Activated naive CD4-positive, alpha-beta T cell treated with anti-CD3 and anti-CD28 coated beads, Interleukin-2, amount 50 U/mL, for 24 hours (primary cell): ENCODE results near the gene MAN1C1.

Experiments used
- H3K27ac Mint-ChIP-seq: one replicate; pipeline ENCODE4 v1.8.0; 2021; ENCODE audit warnings: mild to moderate bottlenecking, mixed read lengths
- H3K27me3 Mint-ChIP-seq: one replicate; pipeline ENCODE4 v1.8.0; 2021; ENCODE audit warnings: mixed read lengths
- H3K36me3 Mint-ChIP-seq: one replicate; pipeline ENCODE4 v1.8.0; 2021; ENCODE audit warnings: mixed read lengths
- H3K4me1 Mint-ChIP-seq: one replicate; pipeline ENCODE4 v1.8.0; 2021; ENCODE audit warnings: mixed read lengths
- H3K4me3 Mint-ChIP-seq: one replicate; pipeline ENCODE4 v1.8.0; 2021; ENCODE audit warnings: mild to moderate bottlenecking, mixed read lengths
- H3K9me3 Mint-ChIP-seq: one replicate; pipeline ENCODE4 v1.8.0; 2021; ENCODE audit warnings: mixed read lengths

Gene MAN1C1

DNA sequence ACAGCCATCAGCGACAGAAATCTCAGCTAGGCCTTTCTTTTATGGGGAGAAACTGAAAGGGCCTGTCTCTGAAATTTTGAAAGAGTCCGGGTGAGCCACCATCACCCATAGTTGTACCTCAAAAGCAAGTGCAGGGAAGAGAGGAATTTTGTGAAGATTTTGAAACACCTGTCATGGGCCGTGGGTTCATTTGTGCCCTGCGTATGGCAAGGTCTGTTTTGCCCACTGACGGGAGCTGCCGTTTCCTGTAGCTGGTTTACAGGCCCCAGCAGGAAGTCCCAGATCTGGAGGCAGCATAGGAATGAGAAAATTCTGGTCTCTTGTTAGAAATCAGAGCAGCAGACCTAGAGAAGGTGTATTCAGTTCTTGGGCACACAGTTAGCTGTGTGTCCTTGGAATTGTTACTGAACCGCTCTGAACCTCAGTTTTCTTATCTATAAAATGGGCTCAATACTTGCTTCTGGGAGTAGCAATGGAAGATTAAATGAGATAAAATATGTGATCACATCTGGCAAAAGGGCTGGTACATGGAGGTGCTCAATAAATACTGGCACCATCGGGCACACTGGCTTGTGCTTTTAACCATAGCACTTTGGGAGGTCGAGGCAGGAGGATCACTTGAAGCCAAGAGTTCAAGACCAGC is 52.5 kb downstream of the MAN1C1 start:
- peaks cover 94% of the 10 kb centered on the region for H3K4me1 Mint-ChIP-seq
- H3K36me3 Mint-ChIP-seq: peaks cover 10% of the 10 kb centered on the region
- peak overlapping the region; percentile 43 for H3K27ac Mint-ChIP-seq
- H3K9me3 Mint-ChIP-seq: no peaks in the 10 kb centered on the region
- H3K4me3 Mint-ChIP-seq: peak overlapping the region; percentile 65
- H3K27me3 Mint-ChIP-seq: no peaks in the 10 kb centered on the region

DNA sequence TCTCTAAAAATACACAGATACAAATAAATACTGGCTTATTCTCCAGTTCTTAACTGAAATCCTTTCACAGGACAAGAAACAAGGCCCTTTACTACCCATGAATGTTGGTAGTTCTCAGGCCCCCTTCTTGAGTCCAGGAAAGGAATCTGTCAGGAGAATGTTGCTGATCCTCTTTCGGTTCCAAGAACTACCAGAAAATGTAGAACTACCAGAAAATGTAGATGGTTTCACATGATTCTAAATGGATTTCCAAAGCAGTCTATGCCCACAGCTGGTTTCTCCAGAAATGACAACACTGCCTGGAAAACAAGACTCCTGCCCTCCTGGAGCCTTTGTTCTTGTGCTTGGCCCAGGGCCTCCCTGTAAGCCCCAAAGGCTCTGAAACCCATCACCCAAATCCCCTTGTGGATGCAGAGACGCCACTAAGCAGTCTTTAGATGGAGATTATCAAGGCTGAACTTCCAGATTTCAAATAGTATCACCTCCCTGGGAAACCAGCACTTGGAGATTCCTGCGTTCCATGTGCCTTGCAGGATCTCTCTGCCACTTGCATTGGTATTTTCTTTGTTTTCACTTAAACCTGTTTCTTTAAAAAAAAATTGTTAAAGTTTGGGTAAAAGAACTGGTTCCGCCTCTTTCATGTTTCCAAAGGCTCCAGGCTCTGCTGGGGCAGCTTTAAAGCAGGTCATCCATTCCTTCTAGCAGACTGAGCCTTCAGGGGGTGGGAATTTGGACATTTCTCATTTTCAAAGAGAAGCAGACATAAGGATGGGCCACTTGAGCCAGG is 53.4 kb downstream of the MAN1C1 start:
- H3K27me3 Mint-ChIP-seq: no peaks in the 10 kb centered on the region
- peaks cover 15% of the 10 kb centered on the region for H3K36me3 Mint-ChIP-seq
- peak overlapping the region; percentile 36 for H3K27ac Mint-ChIP-seq
- no peak overlapping the region for H3K4me3 Mint-ChIP-seq
- no peaks in the 10 kb centered on the region for H3K9me3 Mint-ChIP-seq
- H3K4me1 Mint-ChIP-seq: peaks cover 95% of the 10 kb centered on the region

DNA sequence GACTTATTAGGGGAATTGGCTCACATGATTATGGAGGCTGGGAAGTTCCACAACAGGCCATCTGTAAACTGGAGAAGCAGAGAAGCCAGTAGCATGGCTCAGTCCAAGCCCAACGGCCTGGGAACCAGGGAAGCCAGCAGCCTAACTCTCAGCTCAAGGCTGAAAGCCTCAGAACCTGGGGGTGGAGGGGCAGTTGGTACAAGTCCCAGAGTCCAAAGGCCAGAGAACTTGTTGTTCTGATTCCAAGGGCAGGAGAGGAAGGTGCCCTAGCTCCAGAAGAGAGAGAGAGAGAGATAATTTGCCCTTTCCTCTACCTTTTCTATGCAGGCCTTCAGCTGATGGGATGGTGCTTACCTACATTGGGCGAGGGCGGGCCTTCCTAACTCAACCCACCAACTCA is 55.3 kb downstream of the MAN1C1 start:
- peaks cover 95% of the 10 kb centered on the region for H3K4me1 Mint-ChIP-seq
- no peaks in the 10 kb centered on the region for H3K27me3 Mint-ChIP-seq
- H3K4me3 Mint-ChIP-seq: no peak overlapping the region
- H3K27ac Mint-ChIP-seq: peak overlapping the region; percentile 13
- no peaks in the 10 kb centered on the region for H3K9me3 Mint-ChIP-seq
- H3K36me3 Mint-ChIP-seq: peaks cover 15% of the 10 kb centered on the region

DNA sequence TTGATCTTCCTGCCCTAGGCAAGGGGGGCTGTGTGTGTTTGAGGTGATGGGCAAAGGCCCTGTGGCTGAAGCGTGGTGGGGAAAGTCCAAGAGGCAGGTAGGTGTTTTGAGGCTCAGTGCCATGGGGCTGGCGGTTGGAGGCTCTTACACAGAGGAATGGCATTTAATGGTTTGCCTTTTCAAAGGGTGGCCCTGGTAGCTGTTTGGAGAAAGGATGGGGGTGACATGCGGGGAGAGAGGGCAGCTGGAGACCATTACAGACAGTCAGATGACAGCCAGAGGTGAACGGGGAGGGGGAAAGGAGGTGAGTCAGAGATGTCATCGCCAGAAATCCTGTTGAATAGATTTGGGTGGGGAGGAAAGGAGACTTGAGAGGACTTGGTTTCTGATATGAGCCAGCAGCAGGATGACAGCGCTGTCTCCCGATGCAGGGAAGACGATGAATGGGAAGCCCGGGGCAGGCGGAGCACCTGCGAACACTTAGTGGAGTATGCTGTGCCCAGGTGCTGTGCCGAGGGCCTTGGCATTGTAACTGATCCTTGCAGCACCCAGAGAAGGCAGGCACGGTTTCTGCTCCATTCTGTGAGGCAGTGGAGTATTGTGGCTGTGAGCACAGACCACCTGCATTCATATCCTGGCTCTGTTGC is 56.3 kb downstream of the MAN1C1 start:
- H3K4me3 Mint-ChIP-seq: peak overlapping the region; percentile 48
- H3K9me3 Mint-ChIP-seq: no peaks in the 10 kb centered on the region
- no peaks in the 10 kb centered on the region for H3K27me3 Mint-ChIP-seq
- peaks cover 95% of the 10 kb centered on the region for H3K4me1 Mint-ChIP-seq
- peak overlapping the region; percentile 70 for H3K27ac Mint-ChIP-seq
- H3K36me3 Mint-ChIP-seq: peaks cover 15% of the 10 kb centered on the region

DNA sequence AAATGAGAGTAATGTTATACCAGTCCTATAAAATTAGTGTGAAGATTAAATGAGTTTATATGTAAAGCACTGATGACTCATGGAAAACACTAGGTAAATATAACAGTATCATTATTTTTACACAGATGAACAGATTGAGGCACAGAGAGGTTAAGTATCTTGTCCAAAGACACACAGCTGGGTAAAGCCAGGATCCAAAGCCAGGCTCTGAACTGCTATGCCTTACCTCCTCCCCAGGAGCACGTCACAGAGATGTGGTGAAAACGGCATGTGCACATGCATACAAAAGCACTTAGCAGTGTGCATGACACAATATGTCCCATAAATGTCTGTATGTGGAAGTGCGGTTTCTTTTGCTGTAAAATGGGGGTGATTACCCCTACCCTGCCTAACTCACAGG is 56.9 kb downstream of the MAN1C1 start:
- H3K27me3 Mint-ChIP-seq: no peaks in the 10 kb centered on the region
- H3K9me3 Mint-ChIP-seq: no peaks in the 10 kb centered on the region
- peak overlapping the region; percentile 48 for H3K4me3 Mint-ChIP-seq
- peaks cover 15% of the 10 kb centered on the region for H3K36me3 Mint-ChIP-seq
- H3K4me1 Mint-ChIP-seq: peaks cover 95% of the 10 kb centered on the region
- H3K27ac Mint-ChIP-seq: peak overlapping the region; percentile 56

DNA sequence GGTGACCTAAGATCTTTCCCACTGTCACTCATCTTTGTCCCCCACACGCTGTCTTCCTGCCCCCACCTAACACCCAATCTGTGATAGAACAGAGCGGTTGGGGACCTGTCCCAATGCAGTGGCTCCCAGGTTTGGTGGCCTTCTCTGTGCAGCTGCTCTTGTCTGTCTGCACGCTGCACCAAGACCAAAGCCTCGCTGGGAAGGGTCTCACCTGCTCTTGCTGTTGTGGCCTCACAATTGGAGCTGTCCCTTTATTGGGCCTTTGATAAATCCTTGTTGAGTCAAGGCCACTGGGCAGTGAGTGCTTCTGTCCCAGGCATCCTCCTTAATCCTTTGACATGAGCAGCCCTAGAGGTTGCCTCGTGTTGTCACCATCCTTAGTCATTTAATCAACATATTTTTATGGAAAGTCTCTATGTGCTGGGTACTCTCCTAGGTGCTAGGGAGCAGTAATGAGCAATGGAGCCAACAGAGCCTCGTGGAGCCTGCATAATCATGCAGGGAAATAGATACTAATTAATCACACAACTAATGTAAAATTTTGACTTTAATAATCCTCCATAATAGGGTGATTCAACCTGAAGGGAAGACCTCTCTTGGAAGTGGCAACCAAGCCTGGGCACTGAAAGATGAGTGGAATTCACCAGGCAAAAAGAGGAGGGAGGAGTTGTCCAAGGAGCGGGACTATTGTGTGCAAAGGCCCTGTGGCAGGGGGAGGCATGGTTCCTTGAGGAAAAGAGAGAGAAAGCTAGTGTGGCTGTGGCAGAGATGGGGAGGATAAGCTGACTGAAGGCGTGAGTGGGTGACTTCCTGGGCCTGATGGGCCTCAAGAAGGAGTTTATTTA is 57.6 kb downstream of the MAN1C1 start:
- peak overlapping the region; percentile 72 for H3K27ac Mint-ChIP-seq
- H3K9me3 Mint-ChIP-seq: no peaks in the 10 kb centered on the region
- peak overlapping the region; percentile 69 for H3K4me3 Mint-ChIP-seq
- peaks cover 95% of the 10 kb centered on the region for H3K4me1 Mint-ChIP-seq
- peaks cover 17% of the 10 kb centered on the region for H3K36me3 Mint-ChIP-seq
- no peaks in the 10 kb centered on the region for H3K27me3 Mint-ChIP-seq

DNA sequence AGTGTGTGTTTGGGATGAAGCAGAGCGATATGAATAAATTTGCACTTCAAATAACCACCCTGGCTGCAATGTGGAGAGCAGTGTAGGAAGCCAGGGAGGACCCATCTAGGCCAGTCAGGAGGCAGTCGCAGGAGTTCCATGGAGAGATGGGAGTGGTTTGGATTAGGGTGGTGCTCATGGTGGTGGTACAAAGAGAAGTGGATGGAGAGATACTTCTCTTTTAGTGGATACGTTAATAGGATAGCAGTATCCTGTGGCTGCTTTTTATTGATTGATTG is 58.2 kb downstream of the MAN1C1 start:
- Mint-ChIP-seq H3K4me3 (peak overlapping the region; percentile 69), H3K36me3 (peaks cover 17% of the 10 kb centered on the region), H3K4me1 (peaks cover 97% of the 10 kb centered on the region), H3K27ac (no peak overlapping the region), H3K9me3 (no peaks in the 10 kb centered on the region), H3K27me3 (no peaks in the 10 kb centered on the region)

DNA sequence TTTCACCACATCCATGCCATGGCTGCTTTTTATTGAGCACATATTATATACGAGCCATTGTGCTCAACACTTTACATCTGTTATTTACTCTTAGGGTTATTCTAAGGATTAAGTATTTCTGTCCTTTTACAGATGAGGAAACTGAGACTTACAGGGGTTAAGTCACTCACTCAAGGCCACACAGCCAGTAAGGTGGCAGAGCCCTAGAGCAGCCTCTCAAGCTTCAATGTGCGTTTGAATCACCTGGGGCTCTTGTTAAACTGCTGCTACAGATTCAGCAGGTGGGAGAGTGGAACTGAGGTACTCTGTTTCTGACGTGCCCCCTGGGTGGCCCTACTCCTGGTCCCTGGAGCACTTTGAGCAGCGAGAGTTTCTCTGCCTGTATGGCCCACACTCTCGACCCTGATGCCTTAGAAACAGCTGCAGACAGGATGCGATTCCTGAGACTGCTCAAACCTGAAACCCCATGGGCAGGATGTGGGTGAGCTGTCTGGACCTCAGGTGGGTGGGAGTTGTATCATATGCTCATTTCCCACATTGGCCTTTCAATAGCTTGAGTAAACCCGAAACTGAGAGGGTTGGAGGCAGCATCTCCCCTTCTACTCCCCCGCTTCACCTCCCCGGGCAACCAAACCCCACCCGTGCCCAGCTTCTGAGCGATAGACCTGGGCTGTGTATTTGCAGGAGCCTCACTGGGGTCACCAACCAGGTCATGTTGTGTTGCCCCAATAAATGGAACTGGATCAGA is 59.3 kb downstream of the MAN1C1 start:
- Mint-ChIP-seq H3K36me3 (peaks cover 20% of the 10 kb centered on the region), H3K4me1 (peaks cover 95% of the 10 kb centered on the region), H3K4me3 (peak overlapping the region; percentile 79), H3K27ac (peak overlapping the region; percentile 56), H3K27me3 (no peaks in the 10 kb centered on the region), H3K9me3 (no peaks in the 10 kb centered on the region)

DNA sequence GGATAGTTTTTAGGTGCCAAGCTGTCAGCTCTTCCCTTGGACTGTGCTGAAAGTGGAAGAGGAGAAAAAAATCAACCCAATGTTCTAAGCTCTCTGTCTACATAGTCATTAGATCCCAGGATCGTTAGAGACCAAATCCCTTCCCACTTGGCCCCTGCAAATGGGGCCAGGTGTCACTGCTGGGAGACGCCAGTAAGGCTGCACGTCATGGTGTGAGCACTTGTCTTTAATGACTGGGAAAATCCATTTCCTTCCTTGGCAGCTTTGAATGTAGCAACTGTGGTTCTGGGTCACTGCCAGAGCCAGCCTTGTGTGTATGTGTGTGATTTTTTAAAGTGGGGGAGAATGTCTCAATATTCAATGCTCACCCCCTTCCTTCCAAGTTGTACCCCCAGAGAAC is 59.9 kb downstream of the MAN1C1 start:
- peak overlapping the region; percentile 56 for H3K27ac Mint-ChIP-seq
- peak overlapping the region; percentile 79 for H3K4me3 Mint-ChIP-seq
- peaks cover 93% of the 10 kb centered on the region for H3K4me1 Mint-ChIP-seq
- no peaks in the 10 kb centered on the region for H3K27me3 Mint-ChIP-seq
- H3K9me3 Mint-ChIP-seq: no peaks in the 10 kb centered on the region
- peaks cover 15% of the 10 kb centered on the region for H3K36me3 Mint-ChIP-seq

DNA sequence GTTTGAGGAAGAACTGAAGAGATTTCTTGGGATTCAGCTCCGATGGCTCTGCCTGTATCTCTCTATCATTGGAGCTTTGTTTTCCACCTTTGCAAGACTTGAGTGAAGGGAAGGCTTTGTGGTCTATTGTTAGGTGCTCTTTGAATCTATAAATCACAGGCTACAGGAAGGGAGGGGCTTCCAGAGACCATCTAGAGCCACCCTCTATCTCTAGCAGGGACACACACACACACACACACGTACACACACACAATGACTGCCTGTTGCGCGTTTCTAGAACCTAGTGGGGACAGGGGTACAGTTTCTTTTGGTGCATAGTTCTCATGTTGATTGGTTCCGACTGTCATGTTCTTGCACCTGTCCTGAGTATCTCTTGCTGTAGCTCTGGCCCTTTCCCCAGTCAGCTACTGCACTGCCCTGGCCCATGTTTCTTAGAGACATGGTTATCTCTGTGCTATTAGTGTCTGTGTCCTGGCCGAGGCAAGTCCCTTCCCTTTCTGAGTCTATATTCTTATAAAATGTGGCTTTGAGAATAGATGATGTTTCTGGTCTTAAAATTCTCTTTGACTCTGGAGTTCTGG is 60.7 kb downstream of the MAN1C1 start:
- Mint-ChIP-seq H3K4me3 (peak overlapping the region; percentile 79), H3K36me3 (peaks cover 14% of the 10 kb centered on the region), H3K27ac (peak overlapping the region; percentile 56), H3K9me3 (no peaks in the 10 kb centered on the region), H3K27me3 (no peaks in the 10 kb centered on the region), H3K4me1 (peaks cover 91% of the 10 kb centered on the region)

DNA sequence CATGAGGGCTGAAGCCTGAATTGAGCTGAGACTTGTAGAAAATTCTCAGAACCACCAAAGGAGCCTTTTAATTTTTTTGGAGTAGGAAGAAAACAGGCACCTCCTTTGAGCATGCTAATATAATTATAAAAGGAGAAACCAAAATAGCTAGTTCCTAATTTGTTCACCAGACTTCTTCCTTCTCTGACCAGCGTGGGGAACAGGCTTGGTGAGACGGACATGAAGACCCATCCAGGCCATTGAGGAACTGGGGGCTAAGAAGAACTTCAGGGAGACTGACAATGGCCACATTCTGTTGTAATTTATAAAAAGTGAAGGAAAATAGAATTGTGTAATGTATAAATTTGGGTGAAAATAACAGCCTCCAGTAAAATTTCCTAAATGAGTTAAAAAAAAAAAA is 62.6 kb downstream of the MAN1C1 start:
- no peaks in the 10 kb centered on the region for H3K27me3 Mint-ChIP-seq
- H3K9me3 Mint-ChIP-seq: no peaks in the 10 kb centered on the region
- peaks cover 10% of the 10 kb centered on the region for H3K36me3 Mint-ChIP-seq
- H3K4me1 Mint-ChIP-seq: peaks cover 89% of the 10 kb centered on the region
- peak overlapping the region; percentile 79 for H3K4me3 Mint-ChIP-seq
- H3K27ac Mint-ChIP-seq: peak overlapping the region; percentile 95

DNA sequence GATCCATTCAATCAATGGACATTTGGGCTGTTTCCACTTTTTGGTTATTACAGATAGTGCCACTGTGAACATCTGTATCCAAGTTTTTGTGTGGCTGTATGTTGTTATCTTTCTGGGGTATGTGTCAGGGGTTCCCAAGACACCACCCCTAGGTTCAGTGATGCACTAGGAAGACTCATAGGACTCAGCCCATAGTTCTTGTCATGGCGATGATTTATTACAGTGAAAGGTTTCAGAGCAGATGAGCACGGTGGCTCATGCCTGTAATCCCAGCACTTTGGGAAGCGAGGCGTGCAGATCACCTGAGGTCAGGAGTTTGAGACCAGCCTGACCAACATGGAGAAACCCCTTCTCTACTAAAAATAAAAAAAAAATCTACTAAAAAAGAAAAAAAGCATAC is 64.1 kb downstream of the MAN1C1 start:
- Mint-ChIP-seq H3K4me3 (no peak overlapping the region), H3K9me3 (no peaks in the 10 kb centered on the region), H3K27ac (no peak overlapping the region), H3K36me3 (peaks cover 5% of the 10 kb centered on the region), H3K4me1 (peaks cover 89% of the 10 kb centered on the region), H3K27me3 (no peaks in the 10 kb centered on the region)

DNA sequence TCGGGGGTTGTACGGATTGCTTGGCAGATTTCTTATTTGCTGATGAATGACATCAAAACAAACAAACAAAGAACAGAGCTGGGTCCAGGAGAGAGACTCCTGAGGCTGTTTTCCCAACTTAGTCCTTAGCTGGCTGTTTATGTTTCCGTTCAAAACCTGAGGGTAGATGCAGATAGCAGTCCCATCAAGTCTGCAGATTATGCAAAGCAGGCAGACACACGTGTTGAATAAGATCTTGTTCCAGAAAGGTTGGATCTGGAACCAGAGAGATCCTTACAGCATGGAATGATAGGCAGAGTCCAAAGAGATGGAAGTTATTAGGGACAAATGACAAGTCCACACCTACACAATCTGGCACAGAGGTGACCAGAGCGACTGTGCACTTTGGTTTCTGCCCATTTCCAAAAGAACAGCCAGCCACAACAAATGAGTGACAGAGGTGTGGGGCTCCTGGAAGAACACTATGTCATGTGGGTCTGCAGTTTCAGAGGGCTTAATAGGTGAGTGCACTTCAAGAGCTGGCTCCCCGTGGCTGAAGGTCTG is 65.5 kb downstream of the MAN1C1 start:
- Mint-ChIP-seq H3K9me3 (no peaks in the 10 kb centered on the region), H3K27me3 (no peaks in the 10 kb centered on the region), H3K4me3 (no peak overlapping the region), H3K4me1 (peaks cover 81% of the 10 kb centered on the region), H3K27ac (no peak overlapping the region), H3K36me3 (peaks cover 5% of the 10 kb centered on the region)

DNA sequence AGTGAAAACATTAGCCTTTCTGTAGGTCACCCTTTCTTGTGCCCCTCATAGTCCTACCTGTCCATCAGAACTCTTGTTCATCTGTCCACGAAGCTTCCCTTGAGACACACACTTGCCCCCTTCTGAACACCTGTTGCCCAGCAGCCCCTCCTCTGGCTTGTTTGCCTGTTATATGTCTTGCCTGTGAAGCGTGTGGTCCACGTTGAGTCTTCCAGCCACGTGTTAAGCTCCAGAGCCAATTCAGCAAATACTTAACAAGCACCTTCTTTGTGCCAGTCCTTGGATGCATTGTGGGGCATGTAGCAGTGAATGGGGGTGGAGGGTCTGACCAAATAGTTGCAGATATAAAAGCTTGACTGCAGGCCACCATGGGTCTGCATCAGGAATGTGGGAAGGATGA is 66.6 kb downstream of the MAN1C1 start:
- Mint-ChIP-seq H3K9me3 (no peaks in the 10 kb centered on the region), H3K27me3 (no peaks in the 10 kb centered on the region), H3K27ac (no peak overlapping the region), H3K4me3 (no peak overlapping the region), H3K36me3 (peaks cover 9% of the 10 kb centered on the region), H3K4me1 (peaks cover 79% of the 10 kb centered on the region)
